Nephron progenitor cell (in vitro differentiated cells): ENCODE data around the gene MCM6.

ENCODE experiments used
- DNase-seq: peaks from one replicate; pipeline ENCODE4 v3.0.0; 2021
- H3K27ac Mint-ChIP-seq: 2 replicates; pipeline ENCODE4 v1.8.0; 2021; ENCODE audit warnings: mild to moderate bottlenecking, moderate library complexity, mixed read lengths
- H3K27me3 Mint-ChIP-seq: 2 replicates; pipeline ENCODE4 v1.8.0; 2021; ENCODE audit warnings: mild to moderate bottlenecking, low read depth, mixed read lengths; ENCODE audit not compliant: poor library complexity
- H3K36me3 Mint-ChIP-seq: 2 replicates; pipeline ENCODE4 v1.8.0; 2021; ENCODE audit warnings: low read depth, mixed read lengths
- H3K4me1 Mint-ChIP-seq: 2 replicates; pipeline ENCODE4 v1.8.0; 2021; ENCODE audit warnings: mixed read lengths
- H3K4me3 Mint-ChIP-seq: 2 replicates; pipeline ENCODE4 v1.8.0; 2021; ENCODE audit warnings: mild to moderate bottlenecking, moderate library complexity, mixed read lengths
- H3K9me3 Mint-ChIP-seq: 2 replicates; pipeline ENCODE4 v1.8.0; 2021; ENCODE audit warnings: mild to moderate bottlenecking, moderate library complexity, mixed read lengths
- TF ChIP-seq, protein P1 (sequence below): fragments of 200-600 bp; sonication (generic); IDR thresholded peaks from 2 replicates; pipeline ENCODE4 v1.5.0; 2021; ENCODE audit warnings: antibody characterized with exemption

MCM6 gene

DNA sequence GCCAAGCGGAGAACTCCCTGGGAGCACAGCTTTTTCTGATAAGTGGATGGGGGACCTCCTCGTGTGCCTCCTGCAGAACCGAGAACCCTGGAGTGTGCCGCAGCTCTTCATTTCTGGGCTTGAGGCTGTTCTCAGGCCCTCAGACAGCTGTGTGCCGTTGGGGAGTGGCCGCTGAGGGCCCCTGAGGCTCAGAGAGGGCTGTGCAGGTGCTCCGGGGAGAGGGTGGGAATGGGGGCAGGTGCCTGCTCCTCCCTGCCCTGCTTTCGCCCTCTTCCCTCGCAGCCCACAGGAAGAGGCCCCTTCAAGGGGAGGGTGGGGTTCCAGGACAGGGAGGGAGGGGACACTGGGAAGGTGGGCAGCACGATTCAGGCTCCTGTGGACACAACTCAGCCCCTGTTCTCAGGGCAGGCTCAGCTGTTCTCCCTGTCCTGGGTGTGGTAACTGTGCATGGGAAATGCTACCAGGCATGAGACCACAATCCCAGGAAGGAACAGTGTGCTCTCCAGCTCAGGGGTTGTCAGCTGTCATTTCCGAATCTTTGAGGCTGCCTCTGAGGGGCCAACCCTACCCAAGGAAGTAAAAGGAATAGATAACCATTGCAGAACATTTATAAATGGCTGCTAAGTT is 50.6 kb downstream of the MCM6 start:
- no peak overlapping the region for H3K27ac Mint-ChIP-seq
- TF ChIP-seq, protein P1, sequence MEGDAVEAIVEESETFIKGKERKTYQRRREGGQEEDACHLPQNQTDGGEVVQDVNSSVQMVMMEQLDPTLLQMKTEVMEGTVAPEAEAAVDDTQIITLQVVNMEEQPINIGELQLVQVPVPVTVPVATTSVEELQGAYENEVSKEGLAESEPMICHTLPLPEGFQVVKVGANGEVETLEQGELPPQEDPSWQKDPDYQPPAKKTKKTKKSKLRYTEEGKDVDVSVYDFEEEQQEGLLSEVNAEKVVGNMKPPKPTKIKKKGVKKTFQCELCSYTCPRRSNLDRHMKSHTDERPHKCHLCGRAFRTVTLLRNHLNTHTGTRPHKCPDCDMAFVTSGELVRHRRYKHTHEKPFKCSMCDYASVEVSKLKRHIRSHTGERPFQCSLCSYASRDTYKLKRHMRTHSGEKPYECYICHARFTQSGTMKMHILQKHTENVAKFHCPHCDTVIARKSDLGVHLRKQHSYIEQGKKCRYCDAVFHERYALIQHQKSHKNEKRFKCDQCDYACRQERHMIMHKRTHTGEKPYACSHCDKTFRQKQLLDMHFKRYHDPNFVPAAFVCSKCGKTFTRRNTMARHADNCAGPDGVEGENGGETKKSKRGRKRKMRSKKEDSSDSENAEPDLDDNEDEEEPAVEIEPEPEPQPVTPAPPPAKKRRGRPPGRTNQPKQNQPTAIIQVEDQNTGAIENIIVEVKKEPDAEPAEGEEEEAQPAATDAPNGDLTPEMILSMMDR, result no peak
- no peak overlapping the region for H3K4me3 Mint-ChIP-seq
- no peaks in the 10 kb centered on the region for H3K27me3 Mint-ChIP-seq
- DNase-seq, result no peak
- H3K4me1 Mint-ChIP-seq, result peaks cover 13% of the 10 kb centered on the region
- peaks cover 13% of the 10 kb centered on the region for H3K9me3 Mint-ChIP-seq
- H3K36me3 Mint-ChIP-seq, result no peaks in the 10 kb centered on the region

DNA sequence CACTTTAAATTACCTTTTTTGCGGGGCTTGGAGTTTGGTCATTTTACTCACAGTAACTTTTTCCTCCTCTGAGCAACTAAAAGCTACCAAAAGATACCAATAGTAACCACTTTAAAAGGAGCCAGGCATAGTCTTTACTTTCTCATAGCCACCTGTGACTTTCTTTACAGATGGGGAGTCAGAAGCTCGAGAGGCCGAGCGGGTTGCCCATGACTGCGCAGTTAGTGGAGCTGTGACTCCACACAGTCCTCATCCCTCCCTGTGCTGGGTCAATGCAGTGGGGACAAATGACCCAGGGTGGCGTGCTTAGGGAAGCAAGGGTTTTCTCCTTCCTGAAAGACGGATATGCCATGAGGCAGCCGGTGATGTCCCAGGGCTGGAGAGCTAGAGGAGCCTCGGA is 51.1 kb downstream of the MCM6 start:
- no peak for DNase-seq
- Mint-ChIP-seq H3K27me3 (no peaks in the 10 kb centered on the region), H3K9me3 (peaks cover 13% of the 10 kb centered on the region), H3K4me1 (peaks cover 9% of the 10 kb centered on the region), H3K4me3 (no peak overlapping the region), H3K36me3 (no peaks in the 10 kb centered on the region), H3K27ac (peak overlapping the region; percentile 57)
- TF ChIP-seq, protein P1, result no peak

DNA sequence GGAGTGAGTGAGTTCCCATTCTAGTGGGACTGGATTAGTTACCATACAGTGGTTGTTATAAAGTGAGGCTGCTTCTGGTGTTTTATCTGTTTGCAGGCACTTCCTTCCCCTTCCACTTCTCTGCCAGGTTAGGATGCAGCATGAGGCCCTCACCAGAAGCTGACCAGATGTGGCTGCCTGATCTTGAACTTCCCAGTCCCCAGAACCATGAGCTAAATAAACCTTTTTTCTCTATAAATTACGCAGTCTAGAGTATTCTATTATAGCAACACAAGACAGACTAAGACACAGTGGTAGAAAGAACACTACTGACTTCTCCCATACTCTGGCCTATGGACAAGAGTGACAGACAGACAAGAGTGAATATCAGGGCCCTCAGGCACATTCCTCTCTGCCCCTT is 53.4 kb downstream of the MCM6 start:
- TF ChIP-seq, protein P1, result no peak
- no peaks in the 10 kb centered on the region for H3K27me3 Mint-ChIP-seq

DNA sequence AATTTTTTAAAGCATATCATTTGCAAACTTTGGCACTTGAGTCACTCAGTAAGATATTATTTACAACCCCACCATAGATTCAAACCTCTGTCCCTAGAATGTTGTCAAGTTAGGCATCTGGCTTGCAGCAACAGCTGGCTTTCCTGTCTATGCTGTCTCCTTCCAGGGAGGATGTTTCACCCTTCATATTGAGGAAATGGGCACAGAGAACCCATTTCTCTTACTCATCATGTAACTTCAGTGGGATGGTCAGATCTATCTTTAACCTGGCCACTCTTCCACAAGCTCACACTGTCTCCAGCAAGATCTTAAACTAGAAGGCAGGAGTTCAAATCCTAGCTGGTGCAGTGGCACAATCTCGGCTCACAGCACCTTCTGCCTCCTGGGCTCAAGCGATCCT is 55.1 kb downstream of the MCM6 start:
- H3K4me1 Mint-ChIP-seq, result no peaks in the 10 kb centered on the region
- no peaks in the 10 kb centered on the region for H3K36me3 Mint-ChIP-seq
- H3K27ac Mint-ChIP-seq, result no peak overlapping the region
- no peak overlapping the region for H3K4me3 Mint-ChIP-seq
- TF ChIP-seq, protein P1, result no peak
- peaks cover 4% of the 10 kb centered on the region for H3K27me3 Mint-ChIP-seq
- no peak for DNase-seq
- peaks cover 13% of the 10 kb centered on the region for H3K9me3 Mint-ChIP-seq

More for the DNA sequence above, 53.4 kb downstream of the MCM6 start:
- H3K4me1 Mint-ChIP-seq, result no peaks in the 10 kb centered on the region
- no peaks in the 10 kb centered on the region for H3K36me3 Mint-ChIP-seq
- no peak for DNase-seq
- no peak overlapping the region for H3K4me3 Mint-ChIP-seq
- no peak overlapping the region for H3K27ac Mint-ChIP-seq
- H3K9me3 Mint-ChIP-seq, result peaks cover 13% of the 10 kb centered on the region

DNA sequence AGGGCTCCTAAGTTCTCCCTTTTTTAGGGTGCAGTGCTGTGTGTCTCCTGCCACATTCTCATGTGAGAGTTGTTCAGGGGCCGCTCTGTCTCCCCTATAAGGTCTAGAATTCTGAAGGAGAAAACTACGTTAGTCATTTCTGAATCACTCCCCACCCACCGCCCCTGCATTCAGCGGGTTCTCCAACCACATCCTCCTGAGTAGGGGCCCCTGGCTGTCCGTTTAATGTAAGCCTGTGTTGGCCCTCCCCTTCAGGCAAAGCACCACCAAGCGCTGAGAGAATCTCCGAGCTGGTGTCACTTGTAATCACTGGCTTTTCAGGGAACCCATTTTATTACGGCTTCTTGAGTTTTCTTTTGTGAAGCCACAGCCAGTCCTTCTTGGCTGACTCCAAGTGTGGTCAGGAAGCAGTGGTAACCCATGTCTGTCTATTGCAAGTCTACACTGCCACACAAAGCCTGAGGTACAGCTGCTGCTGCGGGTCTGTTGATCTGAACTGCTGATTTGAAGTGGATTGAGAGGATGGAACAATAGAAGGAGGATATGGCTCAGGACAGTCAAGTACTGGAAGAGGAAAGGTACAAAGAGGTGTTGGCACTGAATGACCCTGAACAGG is 56.1 kb downstream of the MCM6 start:
- H3K27ac Mint-ChIP-seq, result no peak overlapping the region
- H3K27me3 Mint-ChIP-seq, result peaks cover 10% of the 10 kb centered on the region
- DNase-seq, result no peak
- no peaks in the 10 kb centered on the region for H3K4me1 Mint-ChIP-seq
- peaks cover 13% of the 10 kb centered on the region for H3K9me3 Mint-ChIP-seq
- no peaks in the 10 kb centered on the region for H3K36me3 Mint-ChIP-seq
- no peak overlapping the region for H3K4me3 Mint-ChIP-seq
- TF ChIP-seq, protein P1, result no peak
